ENCODE data around the gene TP53AIP1.

The TP53AIP1 gene

DNA sequence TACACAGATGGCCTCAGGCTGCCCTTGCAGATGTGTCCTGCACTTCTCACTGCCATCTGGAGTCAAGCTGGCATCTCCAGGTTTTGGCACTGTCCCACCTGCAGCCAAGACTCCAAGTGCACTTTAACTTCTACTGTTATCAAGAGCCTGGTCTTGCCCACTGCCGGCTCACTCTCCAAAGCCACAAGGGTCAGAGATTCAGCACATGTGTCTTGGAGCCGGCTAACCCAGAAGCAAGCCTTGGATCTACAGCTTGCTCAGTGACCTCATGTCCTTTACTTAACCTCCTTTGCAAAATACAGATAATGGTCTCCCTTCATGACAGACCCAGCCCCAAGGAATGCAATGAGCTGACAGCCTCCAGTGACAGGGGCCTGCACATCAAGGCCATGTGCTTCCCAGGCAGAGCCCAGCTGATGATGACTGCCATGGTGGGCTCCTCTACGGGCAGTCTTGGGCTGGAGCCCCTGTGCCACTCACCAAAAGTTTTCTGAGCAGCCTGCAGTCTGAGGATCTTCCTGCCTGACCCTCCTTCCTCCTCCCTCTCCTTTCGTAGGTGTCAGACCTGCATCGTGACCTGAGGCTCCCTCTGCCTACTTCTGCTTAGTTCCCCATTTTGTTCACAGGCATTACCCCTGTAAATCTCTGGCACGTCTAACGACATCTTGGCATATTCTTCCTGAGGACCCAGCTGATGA lies 9.0 kb downstream of the TP53AIP1 start:
- 93% methylated on average over 7 of the region's 7 CpGs for WGBS
- Histone ChIP-seq H3K4me3 (ENCODE audit: low read length) (no peak overlapping the region), H3K4me1 (ENCODE audit: insufficient read depth, low read length) (peaks cover 25% of the 10 kb centered on the region), H3K9ac (ENCODE audit: low read depth, low read length) (no peak overlapping the region), H3K9me3 (ENCODE audit: insufficient read depth, low read depth, low read length) (no peaks in the 10 kb centered on the region), H3K27ac (ENCODE audit: low read depth, low read length) (no peak overlapping the region), H3K27me3 (ENCODE audit: insufficient read depth, low read length) (peaks cover 52% of the 10 kb centered on the region), H3K36me3 (ENCODE audit: insufficient read depth, low read length) (no peaks in the 10 kb centered on the region)

DNA sequence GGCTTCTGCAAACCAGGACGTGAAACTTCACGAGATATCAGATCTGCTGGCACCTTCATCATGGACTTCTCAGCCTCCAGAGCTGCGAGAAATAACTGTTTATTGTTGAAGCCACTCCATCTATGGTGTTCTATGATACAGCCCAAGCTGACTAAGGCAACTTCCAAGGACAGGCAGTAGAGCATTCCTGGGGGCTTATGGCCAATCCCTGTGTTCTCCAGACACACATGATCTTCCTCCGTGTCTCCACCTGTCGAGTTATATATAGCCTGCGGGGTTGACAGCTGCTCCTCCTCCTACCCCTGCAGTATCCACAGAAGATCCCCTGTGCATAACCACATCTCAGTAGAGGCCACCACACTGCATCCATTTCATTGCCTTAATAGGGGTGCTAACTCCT lies 11.0 kb downstream of the TP53AIP1 start:
- H3K9me3 ChIP-seq (ENCODE audit: insufficient read depth, low read depth, low read length) = no peaks in the 10 kb centered on the region
- no peak overlapping the region for H3K4me3 ChIP-seq (ENCODE audit: low read length)
- H3K4me1 ChIP-seq (ENCODE audit: insufficient read depth, low read length) = peaks cover 29% of the 10 kb centered on the region
- peaks cover 66% of the 10 kb centered on the region for H3K27me3 ChIP-seq (ENCODE audit: insufficient read depth, low read length)
- no peaks in the 10 kb centered on the region for H3K36me3 ChIP-seq (ENCODE audit: insufficient read depth, low read length)
- H3K9ac ChIP-seq (ENCODE audit: low read depth, low read length) = no peak overlapping the region
- H3K27ac ChIP-seq (ENCODE audit: low read depth, low read length) = no peak overlapping the region
- 87% methylated on average over 6 of the region's 6 CpGs for WGBS

DNA sequence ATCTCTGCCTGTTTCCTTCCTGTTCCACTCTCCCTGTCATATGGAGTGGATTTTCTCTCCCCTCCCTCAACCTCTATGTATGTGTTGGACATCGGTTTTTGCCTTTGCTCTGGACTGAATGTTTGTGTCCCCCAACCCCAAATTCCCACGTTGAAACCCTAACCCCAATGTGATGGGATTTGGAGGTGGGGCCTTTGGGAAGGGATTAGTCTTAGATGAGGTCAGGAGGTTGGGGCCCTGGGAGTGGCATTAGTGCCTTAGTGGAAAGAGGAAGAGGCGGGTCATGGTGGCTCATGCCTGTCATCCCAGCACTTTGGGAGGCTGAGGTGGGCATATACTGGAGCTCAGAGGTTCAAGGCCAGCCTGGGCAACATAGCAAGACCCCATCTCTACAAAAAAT lies 11.6 kb downstream of the TP53AIP1 start:
- H3K4me1 ChIP-seq (ENCODE audit: insufficient read depth, low read length) = peaks cover 29% of the 10 kb centered on the region
- no peak overlapping the region for H3K27ac ChIP-seq (ENCODE audit: low read depth, low read length)
- H3K9me3 ChIP-seq (ENCODE audit: insufficient read depth, low read depth, low read length) = no peaks in the 10 kb centered on the region
- no peaks in the 10 kb centered on the region for H3K36me3 ChIP-seq (ENCODE audit: insufficient read depth, low read length)
- H3K27me3 ChIP-seq (ENCODE audit: insufficient read depth, low read length) = peaks cover 72% of the 10 kb centered on the region
- WGBS = 64% methylated on average over 2 of the region's 3 CpGs
- H3K4me3 ChIP-seq (ENCODE audit: low read length) = no peak overlapping the region
- no peak overlapping the region for H3K9ac ChIP-seq (ENCODE audit: low read depth, low read length)

DNA sequence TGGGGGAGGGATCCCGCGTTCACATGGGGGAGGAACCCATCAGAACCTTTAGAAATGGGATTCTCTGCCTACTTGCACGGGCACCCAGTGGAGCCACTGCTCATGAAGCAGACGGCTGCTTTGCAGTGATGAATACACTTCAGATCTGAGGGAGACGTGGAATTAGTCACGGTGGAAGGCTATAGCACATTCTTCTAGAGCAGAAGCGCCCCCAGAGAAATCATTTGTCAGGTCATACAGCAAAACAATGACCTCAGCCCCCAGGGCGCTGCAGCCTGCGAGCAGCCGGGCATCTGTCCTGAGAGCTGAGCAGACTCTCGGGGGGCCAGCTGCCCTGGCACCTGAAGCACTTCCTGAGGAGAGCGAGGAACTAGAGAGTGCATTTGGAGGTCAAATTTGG lies 12.7 kb downstream of the TP53AIP1 start:
- Histone ChIP-seq H3K27ac (ENCODE audit: low read depth, low read length) (no peak overlapping the region), H3K36me3 (ENCODE audit: insufficient read depth, low read length) (no peaks in the 10 kb centered on the region), H3K4me3 (ENCODE audit: low read length) (no peak overlapping the region), H3K4me1 (ENCODE audit: insufficient read depth, low read length) (peaks cover 32% of the 10 kb centered on the region), H3K27me3 (ENCODE audit: insufficient read depth, low read length) (peaks cover 79% of the 10 kb centered on the region), H3K9ac (ENCODE audit: low read depth, low read length) (no peak overlapping the region), H3K9me3 (ENCODE audit: insufficient read depth, low read depth, low read length) (no peaks in the 10 kb centered on the region)
- WGBS = 50% methylated on average over 12 of the region's 12 CpGs

DNA sequence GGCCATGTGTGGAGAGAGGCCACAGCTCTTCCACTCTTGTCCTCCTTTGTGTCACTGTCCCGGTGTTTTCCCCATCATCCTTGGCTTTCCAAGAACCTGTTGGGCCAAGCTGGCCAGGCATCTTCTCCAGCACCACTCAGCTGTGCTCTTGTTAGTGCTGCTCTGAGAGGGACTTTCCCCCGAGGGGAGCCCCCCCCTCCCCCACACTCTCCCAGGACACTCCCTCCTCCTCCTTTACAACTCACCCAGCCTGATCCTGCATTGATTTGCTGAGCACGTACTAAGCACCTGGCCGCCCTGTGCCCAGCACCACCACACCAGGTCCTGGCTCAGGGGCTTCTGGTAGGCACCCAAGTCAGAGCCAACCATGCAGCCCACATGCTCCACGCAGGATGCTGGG lies 13.2 kb downstream of the TP53AIP1 start:
- 30% methylated on average over 5 of the region's 5 CpGs for WGBS
- Histone ChIP-seq H3K9ac (ENCODE audit: low read depth, low read length) (no peak overlapping the region), H3K4me1 (ENCODE audit: insufficient read depth, low read length) (peaks cover 32% of the 10 kb centered on the region), H3K27ac (ENCODE audit: low read depth, low read length) (no peak overlapping the region), H3K27me3 (ENCODE audit: insufficient read depth, low read length) (peaks cover 81% of the 10 kb centered on the region), H3K36me3 (ENCODE audit: insufficient read depth, low read length) (no peaks in the 10 kb centered on the region), H3K4me3 (ENCODE audit: low read length) (no peak overlapping the region), H3K9me3 (ENCODE audit: insufficient read depth, low read depth, low read length) (no peaks in the 10 kb centered on the region)

DNA sequence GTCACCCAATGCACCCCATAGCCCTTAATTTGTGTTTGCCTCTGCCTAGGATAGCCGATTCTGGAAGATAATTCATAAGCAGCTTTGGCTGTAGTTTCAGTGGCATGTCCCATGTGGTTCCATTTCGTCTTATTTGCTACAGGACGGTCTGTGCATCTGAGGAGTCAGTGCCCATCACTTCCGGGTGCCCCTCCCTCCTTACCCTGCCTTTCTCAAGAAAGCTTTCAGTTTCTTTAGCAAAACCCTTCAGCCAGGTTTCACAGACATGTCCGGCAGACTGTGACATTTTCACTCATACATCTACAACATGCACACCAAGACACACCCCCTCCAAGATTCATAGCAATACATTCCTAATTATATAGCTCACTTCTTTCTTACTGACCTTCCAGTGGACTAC lies 14.3 kb downstream of the TP53AIP1 start:
- Histone ChIP-seq H3K27me3 (ENCODE audit: insufficient read depth, low read length) (peaks cover 82% of the 10 kb centered on the region), H3K9me3 (ENCODE audit: insufficient read depth, low read depth, low read length) (no peaks in the 10 kb centered on the region), H3K4me3 (ENCODE audit: low read length) (no peak overlapping the region), H3K9ac (ENCODE audit: low read depth, low read length) (no peak overlapping the region), H3K4me1 (ENCODE audit: insufficient read depth, low read length) (peaks cover 32% of the 10 kb centered on the region), H3K27ac (ENCODE audit: low read depth, low read length) (no peak overlapping the region), H3K36me3 (ENCODE audit: insufficient read depth, low read length) (no peaks in the 10 kb centered on the region)
- WGBS = 89% methylated on average over 5 of the region's 5 CpGs

DNA sequence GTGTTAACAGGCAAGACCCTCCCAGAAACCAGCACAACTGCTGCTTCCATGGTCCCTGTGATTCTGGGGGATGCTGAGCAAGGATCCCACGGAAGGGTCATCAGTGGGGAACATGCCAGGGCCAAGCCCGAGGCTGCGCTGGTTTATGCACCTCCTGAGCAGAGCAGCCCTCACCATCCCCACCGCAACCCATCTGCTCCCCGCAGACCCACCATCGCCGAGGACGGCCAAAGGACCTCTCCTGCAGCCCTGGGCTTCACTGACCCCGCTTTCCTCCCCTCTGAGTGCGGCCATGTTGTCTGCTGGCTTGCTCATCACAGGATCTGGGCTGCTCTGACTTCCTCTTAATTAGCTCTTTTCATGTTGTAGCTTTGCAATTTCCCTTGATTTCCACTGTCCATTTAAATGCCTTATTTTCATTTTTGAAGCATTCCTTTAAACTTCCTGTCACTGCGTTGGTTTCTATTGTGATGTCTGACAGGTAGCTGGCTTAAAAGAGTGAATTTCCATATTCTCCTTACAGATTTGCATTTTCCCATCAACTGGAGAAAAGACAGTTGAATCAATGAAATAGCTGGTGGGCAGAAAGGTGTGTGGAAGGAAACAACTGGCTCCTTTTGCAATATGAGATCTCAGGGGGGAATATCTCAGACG lies 14.9 kb downstream of the TP53AIP1 start:
- Histone ChIP-seq H3K4me3 (ENCODE audit: low read length) (no peak overlapping the region), H3K36me3 (ENCODE audit: insufficient read depth, low read length) (no peaks in the 10 kb centered on the region), H3K4me1 (ENCODE audit: insufficient read depth, low read length) (peaks cover 32% of the 10 kb centered on the region), H3K9ac (ENCODE audit: low read depth, low read length) (no peak overlapping the region), H3K27me3 (ENCODE audit: insufficient read depth, low read length) (peaks cover 82% of the 10 kb centered on the region), H3K27ac (ENCODE audit: low read depth, low read length) (no peak overlapping the region), H3K9me3 (ENCODE audit: insufficient read depth, low read depth, low read length) (no peaks in the 10 kb centered on the region)
- 80% methylated on average over 11 of the region's 12 CpGs for WGBS

DNA sequence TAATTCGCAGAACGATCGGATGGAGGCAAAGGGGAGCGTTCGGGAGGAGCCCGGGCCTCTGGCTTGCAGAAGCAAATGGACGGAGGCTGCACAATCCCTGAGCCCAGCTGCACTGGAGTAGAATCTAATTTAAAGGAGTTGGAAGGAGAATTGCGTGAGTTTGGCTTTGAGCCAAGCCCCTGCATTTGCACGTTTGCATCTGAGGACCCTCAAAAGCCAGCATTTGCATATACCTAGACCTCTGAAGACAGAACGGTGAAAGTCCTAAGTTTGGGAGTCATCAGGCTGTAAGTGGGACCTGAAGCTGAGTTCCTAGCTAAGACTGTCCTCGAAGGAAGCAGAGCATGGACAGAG lies 15.6 kb downstream of the TP53AIP1 start:
- peaks cover 32% of the 10 kb centered on the region for H3K4me1 ChIP-seq (ENCODE audit: insufficient read depth, low read length)
- H3K9ac ChIP-seq (ENCODE audit: low read depth, low read length) = no peak overlapping the region
- H3K27ac ChIP-seq (ENCODE audit: low read depth, low read length) = no peak overlapping the region
- H3K27me3 ChIP-seq (ENCODE audit: insufficient read depth, low read length) = peaks cover 77% of the 10 kb centered on the region
- WGBS = 71% methylated on average over 11 of the region's 11 CpGs
- H3K36me3 ChIP-seq (ENCODE audit: insufficient read depth, low read length) = no peaks in the 10 kb centered on the region
- H3K4me3 ChIP-seq (ENCODE audit: low read length) = no peak overlapping the region
- no peaks in the 10 kb centered on the region for H3K9me3 ChIP-seq (ENCODE audit: insufficient read depth, low read depth, low read length)

DNA sequence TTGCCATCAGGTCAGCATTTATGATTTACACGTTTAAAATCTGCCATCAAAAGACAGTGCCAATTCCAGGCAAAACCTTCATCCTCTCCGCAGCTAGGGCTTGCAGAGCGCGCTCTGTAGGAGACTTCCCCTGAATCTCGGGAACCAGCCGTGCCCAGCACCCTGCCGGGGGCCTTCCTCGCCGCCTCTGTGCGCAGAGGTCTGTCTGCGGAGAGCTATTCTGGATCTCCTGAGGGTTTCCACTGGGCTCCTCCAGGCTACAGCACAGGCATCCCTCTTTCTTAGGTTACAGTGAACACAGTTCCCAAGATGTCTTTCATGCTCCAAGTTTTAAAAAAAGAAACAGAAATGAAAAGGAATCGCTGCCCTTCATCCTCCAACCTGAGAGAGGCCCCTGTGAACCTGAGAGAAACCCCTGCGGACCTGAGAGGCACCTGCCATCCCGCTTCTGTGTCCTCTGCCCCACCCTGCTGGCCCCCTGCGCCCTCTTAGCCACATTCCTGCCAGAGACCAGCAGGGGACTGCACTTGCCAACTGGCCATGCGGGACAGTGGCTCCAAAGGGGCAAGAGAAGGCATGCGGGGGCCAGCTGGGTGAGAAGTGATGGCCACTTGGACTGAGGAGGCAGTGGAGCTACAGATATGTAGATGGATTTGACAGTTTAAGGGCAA lies 16.1 kb downstream of the TP53AIP1 start:
- Histone ChIP-seq H3K9ac (ENCODE audit: low read depth, low read length) (no peak overlapping the region), H3K27me3 (ENCODE audit: insufficient read depth, low read length) (peaks cover 72% of the 10 kb centered on the region), H3K36me3 (ENCODE audit: insufficient read depth, low read length) (no peaks in the 10 kb centered on the region), H3K4me3 (ENCODE audit: low read length) (no peak overlapping the region), H3K4me1 (ENCODE audit: insufficient read depth, low read length) (peaks cover 32% of the 10 kb centered on the region), H3K27ac (ENCODE audit: low read depth, low read length) (no peak overlapping the region), H3K9me3 (ENCODE audit: insufficient read depth, low read depth, low read length) (no peaks in the 10 kb centered on the region)
- 52% methylated on average over 17 of the region's 17 CpGs for WGBS

DNA sequence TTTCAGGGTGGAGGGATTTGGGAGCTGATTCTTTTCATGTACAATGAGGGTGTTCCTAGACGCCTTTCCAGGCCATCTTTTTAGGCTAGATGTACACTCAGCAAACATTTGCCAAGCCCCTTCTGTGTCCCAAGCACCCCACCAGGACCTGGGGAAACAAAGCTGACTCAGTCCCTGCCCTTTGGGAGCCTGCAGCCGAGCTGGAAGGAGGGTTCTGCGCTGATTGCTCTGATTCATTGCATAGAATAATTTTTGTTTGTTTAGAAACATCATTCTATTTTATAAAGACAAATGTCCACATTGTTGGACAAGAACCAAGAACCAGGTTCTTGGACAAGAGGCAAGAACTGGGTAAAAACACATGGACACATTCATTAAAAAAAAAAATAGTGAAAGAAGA lies 16.7 kb downstream of the TP53AIP1 start:
- no peak overlapping the region for H3K9ac ChIP-seq (ENCODE audit: low read depth, low read length)
- WGBS = 89% methylated on average over 3 of the region's 3 CpGs
- no peaks in the 10 kb centered on the region for H3K36me3 ChIP-seq (ENCODE audit: insufficient read depth, low read length)
- no peaks in the 10 kb centered on the region for H3K9me3 ChIP-seq (ENCODE audit: insufficient read depth, low read depth, low read length)
- no peak overlapping the region for H3K4me3 ChIP-seq (ENCODE audit: low read length)
- peaks cover 66% of the 10 kb centered on the region for H3K27me3 ChIP-seq (ENCODE audit: insufficient read depth, low read length)
- H3K27ac ChIP-seq (ENCODE audit: low read depth, low read length) = no peak overlapping the region
- H3K4me1 ChIP-seq (ENCODE audit: insufficient read depth, low read length) = peaks cover 32% of the 10 kb centered on the region

DNA sequence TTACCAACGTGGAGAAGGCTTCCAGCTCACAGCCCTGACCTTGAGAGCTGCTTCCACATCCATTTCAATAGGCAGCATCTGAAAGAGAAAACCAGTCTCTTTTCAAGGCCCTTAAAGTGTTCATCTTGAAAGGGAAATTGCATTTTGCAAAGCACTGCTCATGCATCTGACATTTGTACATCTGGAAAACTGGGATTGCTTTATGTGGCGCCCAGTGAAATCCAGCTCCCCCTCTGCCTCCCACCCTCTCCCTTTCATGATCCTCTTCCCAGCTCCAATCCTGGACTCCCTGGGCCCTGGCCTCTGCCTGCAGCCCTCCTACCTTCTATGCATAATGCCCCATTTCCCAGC lies 17.4 kb downstream of the TP53AIP1 start:
- Histone ChIP-seq H3K9ac (ENCODE audit: low read depth, low read length) (no peak overlapping the region), H3K27ac (ENCODE audit: low read depth, low read length) (no peak overlapping the region), H3K9me3 (ENCODE audit: insufficient read depth, low read depth, low read length) (no peaks in the 10 kb centered on the region), H3K27me3 (ENCODE audit: insufficient read depth, low read length) (peaks cover 70% of the 10 kb centered on the region), H3K4me1 (ENCODE audit: insufficient read depth, low read length) (peaks cover 32% of the 10 kb centered on the region), H3K4me3 (ENCODE audit: low read length) (no peak overlapping the region), H3K36me3 (ENCODE audit: insufficient read depth, low read length) (no peaks in the 10 kb centered on the region)
- WGBS = 46% methylated on average over 2 of the region's 2 CpGs
